OCI-LY3 (cell line): ENCODE measurements around the gene ASTN2.

Experiments
- CTCF ChIP-seq: fragments of 200-600, 300-600 bp; sonication (generic); IDR thresholded peaks from 2 replicates; pipeline ENCODE4 v1.5.1; 2014; ENCODE audit warnings: antibody characterized with exemption, low read length, low read depth
- EZH2phosphoT487 ChIP-seq: fragments of 200-600 bp; shearing (Covaris generic); IDR thresholded peaks from 2 replicates; pipeline ENCODE4 v1.6.1; 2018; ENCODE audit warnings: antibody characterized with exemption, mixed run types, low read depth

GRCh38 chr9:117409321-117409720, 5.5 kb downstream of the ASTN2 start:
- no peak for TF ChIP-seq CTCF
- no peak for TF ChIP-seq EZH2phosphoT487
